Kidney capillary endothelial cell (primary cell): Measurements from ENCODE around the gene HACD3.

Source experiments
- DNase-seq: peaks from one replicate; pipeline ENCODE4 v3.0.0-alpha.2; 2018; ENCODE audit warnings: low spot score

Gene HACD3, protein sequence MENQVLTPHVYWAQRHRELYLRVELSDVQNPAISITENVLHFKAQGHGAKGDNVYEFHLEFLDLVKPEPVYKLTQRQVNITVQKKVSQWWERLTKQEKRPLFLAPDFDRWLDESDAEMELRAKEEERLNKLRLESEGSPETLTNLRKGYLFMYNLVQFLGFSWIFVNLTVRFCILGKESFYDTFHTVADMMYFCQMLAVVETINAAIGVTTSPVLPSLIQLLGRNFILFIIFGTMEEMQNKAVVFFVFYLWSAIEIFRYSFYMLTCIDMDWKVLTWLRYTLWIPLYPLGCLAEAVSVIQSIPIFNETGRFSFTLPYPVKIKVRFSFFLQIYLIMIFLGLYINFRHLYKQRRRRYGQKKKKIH

DNA sequence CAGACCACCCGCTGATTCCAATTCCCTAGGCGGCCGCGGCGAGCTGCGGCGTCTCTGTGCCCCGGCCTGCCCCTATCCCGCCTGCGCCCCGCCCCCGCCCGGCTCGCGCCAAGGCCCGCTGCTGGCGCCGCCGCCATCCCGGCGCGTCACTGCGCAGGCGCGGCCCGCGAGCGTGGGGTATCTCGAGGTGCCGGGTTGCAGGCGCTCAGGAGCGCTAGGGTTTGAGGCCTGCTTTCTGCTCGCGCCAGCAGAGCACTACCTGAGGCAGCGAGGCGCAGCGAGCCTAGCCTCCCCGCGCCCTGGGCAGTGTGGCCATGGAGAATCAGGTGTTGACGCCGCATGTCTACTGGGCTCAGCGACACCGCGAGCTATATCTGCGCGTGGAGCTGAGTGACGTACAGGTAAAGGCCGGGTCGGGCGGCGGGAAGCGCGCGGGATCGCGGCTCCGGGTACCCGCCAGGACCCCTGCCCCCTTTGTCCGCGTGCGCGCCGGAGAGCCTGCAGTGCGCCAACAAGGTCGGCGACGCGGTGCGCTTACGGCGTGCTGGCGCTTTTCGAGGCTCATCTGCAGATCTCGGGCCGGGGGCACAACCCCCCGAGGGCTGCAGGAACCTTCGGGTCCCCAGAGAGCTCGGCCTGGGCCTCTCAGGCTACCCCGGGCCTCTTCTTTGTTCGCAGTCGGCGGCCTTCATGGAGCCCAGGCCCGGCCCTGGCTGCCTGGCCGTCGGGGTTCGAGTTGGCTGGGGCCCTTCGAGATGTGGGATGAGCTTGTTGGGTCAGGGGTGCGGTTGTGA lies at the start of gene HACD3:
Gene HACD3, plus strand, starts transcription at position 146 of the 794 bp plus-strand sequence. Its CDS starts 169 bp downstream, at position 315.
- DNase-seq: peak; percentile 73

DNA sequence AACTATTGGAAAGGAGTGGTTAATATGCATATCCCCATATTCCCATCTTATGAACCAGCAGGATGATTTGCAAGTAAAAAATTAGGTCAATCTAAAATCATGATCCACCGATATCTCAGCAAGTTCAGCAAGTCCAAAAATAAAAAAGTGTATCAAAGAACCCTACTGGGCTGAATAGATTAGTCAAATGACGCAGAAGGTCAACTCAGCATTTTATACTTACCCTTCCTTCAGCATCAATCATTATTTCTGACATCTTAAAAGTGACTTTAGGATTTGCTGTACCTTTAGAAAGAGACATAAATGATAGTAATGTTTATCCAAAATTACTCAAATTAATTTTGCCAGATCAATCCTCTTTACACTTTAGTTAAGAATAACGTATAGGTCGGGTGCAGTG lies 45.4 kb upstream of the HACD3 start:
- DNase-seq: no peak

DNA sequence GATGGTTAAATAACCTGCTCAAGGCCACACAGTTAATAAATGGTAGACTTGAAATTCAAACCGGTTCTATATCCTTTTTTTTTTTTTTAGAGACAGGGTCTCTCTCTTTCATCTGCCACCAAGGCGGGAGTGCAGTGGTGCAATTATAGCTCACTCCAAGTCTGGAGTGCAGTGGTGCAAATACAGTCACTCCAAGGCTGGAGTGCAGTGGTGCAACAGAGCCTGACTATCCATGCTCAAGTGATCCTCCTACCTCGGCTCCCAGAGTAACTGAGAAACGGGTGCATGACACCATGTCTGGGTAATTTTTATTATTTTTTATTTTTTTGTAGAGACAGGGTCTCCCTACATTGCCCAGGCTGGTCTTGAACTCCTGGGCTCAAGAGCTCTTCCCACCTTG lies 36.2 kb upstream of the HACD3 start:
- no peak for DNase-seq

DNA sequence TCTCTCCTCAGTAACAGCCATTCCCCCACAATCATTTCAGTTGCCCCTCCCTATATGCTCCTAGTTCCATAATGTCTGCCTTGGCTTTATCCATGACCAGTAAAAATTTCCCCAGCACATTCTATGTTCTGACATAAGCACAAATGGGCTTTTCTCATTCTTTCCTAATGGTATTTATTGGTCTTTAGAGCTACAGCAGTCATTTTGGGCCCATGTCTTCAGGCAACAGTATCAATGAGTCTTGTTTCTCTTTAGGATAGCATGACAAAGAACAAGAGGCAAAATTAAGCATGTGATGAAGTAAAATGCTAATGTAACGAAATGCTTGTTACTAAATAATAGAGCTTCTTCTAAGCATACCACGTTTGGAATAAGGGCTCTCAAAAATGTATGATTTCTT lies 20.9 kb upstream of the HACD3 start:
- no peak for DNase-seq

DNA sequence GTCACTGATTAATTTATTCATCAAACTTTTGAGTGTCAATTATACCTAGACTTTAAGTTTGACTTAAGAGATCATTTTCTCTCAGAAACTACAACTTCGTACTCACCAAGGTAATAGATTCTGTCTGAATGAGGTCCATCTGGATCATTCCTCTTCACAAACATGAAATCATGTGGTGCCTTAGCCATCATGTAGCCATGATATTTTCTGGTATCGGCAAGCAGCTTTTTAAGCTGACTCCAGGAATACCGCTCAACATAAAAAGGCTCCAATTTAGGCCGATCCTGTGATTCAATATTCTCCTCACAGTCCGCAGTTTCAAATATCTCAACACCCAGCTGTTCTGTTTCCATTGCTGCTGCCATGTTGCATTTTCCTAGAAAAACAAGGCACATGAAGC lies 18.1 kb upstream of the HACD3 start:
- no peak for DNase-seq

DNA sequence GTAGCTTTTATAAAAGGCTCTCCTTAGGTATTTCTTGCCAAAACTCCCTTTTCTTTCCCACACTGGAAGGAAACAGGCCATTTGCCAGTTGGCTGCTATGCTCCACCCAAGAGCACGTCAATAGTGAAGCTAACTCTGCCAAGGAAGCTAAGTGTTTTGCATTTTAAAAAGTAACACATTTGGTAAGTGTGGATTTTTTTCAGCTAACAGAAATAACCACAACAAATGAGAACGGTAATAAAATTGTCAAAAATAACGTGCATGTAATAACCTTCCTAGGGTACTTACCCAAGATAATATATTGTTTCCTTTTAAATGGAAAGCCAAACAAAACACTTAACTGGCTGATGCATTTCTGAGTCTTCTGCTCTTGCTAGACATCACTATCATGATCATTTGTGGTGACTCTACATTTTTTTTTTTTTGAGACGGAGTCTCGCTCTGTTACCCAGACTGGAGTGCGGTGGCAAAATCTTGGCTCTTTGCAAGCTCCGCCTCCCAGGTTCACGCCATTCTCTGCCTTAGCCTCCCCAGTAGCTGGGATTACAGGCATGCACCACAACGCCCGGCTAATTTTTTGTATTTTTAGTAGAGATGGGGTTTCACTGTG lies 17.4 kb upstream of the HACD3 start:
- no peak for DNase-seq

DNA sequence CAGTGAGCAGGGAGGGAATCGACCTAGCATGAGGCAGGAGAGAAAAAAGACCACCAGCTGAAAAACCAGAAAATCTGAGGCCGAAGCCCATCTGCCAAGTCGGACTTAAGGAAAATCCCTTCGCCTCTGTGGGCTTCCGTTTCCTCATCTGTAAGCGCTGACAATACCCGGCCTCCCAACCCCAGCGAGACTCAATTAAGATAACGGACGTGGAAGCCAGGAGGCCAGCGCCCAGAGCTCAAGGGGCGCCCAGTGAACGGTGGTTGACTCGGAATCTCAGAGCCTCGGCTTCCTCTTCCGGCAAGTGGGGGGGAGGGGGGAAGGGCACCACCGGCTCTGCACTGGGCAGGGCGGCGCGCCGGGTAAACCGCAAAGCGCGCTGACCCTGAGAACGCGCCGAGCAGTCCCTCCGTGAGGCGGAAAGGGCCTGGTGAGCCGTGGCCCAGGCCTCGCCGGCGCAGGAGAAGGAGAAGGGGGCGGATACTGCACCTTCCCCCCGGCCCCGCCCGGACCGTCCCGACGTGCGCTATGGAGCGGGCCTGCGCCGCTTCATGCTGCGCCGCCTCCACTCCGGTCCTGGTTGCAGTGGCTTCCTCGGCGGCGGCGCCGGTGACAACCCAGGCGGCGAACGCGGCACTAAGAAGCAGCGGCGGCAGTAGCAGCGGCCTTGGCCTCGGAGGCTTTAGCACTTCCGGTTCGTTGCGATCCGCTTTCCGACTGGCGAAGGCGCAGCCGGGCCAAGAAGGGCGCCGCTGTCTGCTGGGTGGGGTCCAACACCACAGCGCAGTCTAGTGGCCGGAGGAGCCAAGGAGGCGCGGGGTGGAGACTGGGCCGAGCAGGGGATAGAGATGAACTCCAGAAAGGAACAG lies 13.0 kb upstream of the HACD3 start, which contains the start of gene DPP8:
Gene DPP8, minus strand, starts transcription at position 693 of the 869 bp plus-strand sequence. CDS start 5,136 bp downstream, outside the sequence.
- DNase-seq: peak; percentile 87

DNA sequence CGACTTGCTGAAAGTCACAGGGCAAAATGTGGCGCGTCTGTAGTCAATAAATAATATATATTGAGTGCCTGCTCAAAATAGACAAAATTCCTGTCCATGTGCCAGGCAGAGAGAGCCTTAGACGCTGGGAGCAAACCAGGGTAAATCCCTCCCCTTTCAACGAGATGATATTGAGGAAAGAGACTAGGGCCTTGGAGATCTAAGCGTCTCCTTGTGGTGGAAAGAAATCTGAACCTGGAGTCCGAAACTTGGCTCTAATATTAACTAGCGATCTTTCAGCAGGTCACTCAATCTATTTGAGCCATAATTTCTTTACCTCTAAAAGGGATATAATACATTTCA lies 12.4 kb upstream of the HACD3 start:
- DNase-seq: no peak

DNA sequence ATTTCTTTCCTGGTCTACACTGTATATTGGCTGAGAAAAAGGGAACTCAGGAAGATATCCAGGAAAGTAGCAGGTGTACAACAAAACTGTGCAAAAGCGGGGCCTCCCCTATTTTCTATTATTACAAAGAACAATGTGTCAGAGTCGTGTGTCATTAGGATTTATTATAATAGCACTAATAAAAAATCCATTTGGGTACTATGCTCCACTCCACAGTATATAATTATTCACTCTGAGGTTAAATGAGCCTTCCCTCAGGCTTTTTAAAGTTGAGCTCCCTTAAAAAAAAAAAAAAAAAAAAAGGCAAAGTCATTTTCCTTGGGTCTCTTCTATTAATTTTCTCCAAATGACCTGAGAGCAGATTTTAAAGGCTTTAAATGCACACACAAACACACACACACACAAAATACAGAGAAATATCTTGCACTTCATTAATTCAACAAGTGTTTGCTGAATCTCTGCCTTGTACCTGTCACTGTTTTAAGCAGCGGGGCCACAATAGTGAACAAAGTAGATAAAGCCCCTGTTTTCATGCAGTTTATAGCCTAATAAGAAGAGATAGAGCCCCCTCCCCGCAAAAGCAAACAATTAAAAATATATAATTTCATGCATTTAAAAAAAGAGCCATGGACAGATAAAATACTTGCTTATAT lies 11.5 kb upstream of the HACD3 start:
- no peak for DNase-seq

DNA sequence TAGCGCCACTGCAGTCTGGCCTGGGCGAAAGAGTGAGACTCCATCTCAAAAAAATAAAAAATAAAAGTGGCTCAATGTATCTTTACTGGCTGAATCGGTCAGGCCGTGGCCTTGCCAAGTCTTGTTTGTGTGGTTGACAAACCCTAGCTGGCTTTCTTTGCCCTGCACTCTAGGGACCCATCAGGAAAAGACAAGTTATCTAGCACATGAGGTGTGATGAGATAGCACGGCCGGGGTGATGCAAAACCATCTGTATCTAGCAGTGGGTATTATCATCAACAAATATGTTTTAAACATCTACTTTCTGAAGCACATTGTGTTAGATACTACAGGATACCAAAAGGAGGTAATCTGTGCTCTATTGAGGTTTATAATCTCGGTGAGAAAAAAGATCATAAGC lies 8.9 kb upstream of the HACD3 start:
- DNase-seq: no peak

DNA sequence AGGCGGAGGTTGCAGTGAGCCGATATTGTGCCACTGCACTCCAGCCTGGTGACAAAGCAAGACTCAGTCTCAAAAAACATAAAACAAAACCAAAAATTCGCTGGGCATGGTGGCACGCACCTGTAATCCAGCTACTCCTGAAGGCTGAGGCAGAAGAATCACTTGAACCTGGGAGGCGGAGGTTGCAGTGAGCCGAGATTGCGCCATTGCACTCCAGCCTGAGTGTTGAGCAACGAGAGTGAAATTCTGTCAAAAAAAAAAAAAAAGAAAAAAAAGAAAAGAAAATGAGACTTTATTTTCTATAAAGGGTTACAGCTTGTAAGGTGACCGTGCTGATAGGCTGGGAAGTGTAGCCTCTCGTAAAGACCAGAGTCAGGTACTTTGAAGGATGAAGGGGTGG lies 6.0 kb upstream of the HACD3 start:
- no peak for DNase-seq

DNA sequence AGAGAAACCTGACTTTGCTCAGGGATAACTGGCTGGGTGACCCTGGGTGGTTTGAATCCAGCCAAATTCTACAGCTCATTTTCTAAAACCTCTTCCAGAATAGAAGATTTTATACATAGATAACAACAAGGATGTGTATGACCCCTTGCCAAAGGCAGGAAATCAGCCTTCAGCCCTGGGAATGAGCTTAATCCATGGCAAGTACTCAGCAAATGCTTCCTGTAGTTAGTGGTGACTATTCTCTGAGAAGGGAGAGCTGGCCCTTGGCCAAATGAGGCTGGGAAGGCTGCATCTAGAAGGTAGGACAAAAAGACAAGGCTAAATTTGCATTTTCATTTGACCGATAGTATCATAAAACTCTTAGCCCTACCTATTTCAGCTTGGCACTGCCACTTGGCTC lies 4.6 kb upstream of the HACD3 start:
- peak; percentile 35 for DNase-seq

DNA sequence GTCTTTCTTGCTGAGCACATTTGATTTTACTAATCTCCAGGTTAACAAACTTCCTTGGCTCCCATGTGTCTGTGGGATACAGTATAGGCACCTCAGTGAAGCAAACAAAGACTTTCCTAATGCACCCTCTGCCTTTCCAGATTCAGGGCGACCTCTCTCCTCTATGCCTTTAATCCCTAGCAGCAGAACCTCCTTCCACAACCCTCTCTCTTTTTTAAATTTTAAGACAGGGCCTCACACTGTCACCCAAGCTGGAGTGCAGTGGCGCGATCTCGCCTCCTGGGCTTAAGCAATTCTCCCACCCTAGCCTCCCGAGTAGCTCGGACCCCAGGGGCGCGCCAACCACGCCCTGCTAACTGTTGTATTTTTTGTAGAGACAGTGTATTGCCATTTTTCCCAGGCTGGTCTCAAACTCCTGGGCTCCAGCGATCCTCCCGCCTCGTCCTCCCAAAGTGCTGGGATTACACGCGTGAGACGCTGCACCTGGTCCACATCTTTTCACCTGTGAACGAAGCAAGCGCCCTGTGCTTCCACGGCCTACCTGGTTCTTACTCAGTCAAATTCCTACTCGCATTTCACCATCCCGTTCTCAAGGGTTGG lies 1.7 kb upstream of the HACD3 start:
- DNase-seq: no peak

DNA sequence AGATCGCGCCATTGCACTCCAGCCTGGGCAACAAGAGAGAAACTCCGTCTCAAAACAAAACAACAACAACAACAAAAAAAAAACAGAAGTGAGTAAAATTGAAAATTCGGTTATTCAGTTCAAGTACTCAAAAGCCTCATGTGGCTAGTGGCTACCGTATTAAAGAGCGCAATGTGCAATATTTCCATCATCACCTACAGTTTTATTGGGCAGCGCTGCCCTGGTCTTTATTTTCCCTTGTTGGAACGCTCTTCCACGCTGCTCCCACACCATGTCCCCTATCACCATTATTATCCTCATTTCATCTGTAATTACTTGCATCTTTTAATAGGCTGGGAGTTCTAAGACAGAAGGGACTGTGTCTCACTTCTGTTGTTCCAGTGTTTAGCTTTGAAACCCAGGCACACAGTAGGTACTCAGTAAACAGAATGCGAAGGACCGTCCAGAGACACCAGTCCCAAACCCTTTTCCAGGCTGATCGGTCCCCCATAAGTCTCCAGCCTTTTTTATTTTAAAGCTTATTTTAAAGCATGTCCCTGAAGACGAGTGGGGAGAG lies 423 bp upstream of the HACD3 start:
- DNase-seq: no peak

DNA sequence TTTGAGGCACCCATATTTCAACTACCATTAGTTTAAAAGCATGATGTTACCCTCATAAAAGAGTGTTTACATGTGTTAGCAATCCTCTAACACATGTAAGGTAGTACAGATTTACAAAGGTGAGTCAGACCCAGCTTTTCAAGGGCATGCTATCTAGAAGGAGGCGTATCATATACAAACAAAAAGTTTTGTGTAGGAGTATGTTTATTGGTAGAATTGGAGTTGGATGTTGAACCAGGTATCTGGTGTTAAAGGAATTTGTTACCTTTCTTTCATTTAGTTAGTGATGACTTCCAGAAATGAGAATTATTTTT lies 2.4 kb downstream of the HACD3 start:
- DNase-seq: peak; percentile 10

DNA sequence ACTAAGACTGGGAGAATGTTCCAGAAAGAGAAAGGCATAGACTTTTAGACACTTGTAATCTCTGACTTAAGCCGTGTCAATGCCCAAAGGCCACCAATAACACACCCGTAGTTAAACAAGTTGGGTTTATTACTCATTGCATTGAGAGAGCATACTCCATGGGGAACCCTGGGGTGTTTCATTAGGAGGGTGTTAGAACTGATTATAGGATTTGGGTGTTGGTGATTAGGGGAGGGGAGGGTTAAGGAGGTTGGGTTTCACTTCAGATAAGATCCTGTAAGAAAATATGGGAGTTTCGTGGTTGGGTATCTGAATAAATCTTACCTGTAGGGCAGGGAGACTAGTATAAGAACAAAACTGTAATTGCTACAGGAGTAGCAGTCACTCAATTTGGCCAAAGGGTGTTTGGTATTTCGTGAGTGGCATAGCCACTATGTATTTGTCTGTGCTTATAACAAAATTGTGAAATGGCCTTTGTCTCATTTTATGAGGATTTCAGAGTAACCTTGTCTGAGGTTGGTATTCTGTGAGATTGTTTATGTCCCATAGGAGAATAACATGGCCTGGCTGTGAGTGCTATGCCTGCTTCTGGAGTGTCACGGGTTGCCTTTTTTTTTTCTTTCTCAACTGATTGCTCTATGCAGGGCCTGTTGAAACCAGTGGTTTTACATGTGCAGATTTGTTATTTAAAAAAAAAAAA lies 2.9 kb downstream of the HACD3 start:
- no peak for DNase-seq

DNA sequence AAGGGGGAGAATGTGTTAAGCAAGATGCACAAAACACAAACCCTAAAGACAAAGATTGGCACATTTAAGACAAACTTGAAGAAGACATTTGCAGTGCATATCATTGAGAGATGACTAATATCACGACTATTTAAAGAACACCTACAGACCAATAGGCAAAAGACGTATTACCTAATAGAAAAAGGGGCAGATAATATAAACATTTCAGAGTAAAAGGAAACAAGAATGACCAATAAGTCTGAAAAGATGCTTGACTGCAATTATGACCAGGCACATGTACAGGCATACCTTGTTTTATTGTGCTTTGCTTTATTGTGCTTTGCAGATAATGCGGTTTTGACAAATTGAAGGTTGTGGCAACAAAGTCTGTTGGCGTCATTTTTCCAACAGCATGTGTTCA lies 4.9 kb downstream of the HACD3 start:
- DNase-seq: no peak

DNA sequence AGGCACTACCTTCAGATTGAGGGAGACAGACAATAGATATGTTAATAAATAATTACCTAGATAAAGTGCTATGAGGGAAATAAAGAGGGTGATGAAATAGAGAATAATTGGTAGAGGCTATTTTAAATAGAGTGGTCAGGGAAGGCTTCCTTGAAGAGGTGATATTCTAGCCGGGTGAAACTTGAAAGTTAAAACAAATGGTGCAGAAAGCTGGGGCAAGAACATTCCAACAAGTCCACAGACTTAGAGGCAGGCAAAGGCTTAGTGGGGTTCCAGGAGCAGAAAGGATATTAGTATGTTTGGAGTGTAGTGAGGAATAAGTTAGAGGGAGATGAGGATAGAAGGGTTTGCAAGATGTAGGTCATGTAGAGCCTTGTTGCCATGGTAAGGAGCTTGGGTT lies 10.1 kb downstream of the HACD3 start:
- DNase-seq: no peak

DNA sequence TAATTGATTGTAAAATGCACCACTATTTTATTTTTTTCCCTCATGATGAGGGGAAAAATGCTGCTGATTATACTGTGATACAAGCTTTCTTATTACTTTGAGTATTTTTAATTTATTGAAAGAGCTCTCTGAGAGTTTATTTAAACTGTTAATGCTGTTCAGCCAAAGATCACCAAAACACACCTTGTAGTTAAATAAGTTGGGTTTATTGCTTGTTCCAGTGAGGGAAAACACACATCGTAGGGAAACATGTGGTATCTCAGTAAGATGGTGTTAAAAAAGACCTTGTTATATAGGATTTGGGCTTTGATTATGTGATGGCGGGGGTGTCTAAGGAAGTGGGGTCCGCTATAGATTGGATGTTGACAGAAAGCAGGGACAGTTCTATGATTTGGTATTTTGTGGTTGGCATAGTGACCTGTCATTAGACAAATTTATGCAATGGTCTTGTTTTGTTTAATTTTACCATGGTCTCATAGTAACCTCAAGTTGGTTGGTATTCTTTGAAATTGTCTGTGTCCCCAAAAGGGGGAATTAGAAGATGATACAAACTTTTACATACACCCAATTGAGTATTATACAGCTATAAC lies 11.1 kb downstream of the HACD3 start:
- DNase-seq: no peak

DNA sequence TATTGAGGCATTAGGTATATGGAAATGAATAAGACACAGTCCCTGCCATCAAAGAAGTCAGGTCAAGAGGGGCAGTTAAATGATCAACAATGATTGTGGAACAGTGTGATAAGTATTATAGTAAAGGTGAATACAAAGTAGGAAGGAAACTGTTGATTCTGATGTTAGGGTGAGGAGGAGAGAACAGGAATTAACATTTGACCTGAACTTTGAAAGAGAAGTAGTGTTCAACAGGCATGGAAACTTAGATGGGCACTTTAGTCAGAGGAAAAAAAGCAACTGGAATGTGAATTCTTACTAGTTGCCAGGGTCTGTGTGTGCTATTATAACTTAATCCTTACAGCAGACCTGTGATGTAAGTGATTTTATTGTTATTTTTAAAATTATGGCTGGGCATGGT lies 17.6 kb downstream of the HACD3 start:
- DNase-seq: no peak
